COLO668 (cell line): ENCODE results near the gene SLC23A3.

Experiments used
- DNase-seq: peaks from one replicate; lab custom pipeline; 2025; ENCODE audit not compliant: unreplicated experiment; lab: John Stamatoyannopoulos, UW

Gene SLC23A3

GRCh38 chr2:219155054-219155644, 14.7 kb downstream of the SLC23A3 start:
- DNase-seq = peak; percentile 46

GRCh38 chr2:219149667-219150066, 20.2 kb downstream of the SLC23A3 start:
- peak; percentile 8 for DNase-seq

DNA sequence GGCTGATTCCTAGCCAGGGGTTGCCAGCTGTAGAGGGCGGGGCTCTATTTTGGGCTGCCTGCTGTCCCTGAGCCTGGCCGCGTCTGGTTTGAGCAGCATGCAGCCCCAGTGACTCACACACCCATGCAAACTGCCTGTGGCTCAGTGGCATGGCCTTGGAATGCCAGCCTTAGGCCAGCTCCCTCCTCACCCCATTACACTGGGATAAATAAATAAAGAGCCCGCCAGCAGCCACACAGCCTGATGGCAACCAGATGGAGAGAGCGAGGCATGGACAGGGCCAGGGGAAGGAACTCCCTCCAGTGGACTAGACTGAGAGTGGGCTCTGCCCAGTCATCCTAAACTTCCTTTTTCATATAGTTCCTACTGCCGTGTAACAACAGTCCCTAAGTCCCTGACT, 27.5 kb downstream of the SLC23A3 start:
- DNase-seq = no peak

GRCh38 chr2:219140722-219141121, 29.1 kb downstream of the SLC23A3 start:
- no peak for DNase-seq

DNA sequence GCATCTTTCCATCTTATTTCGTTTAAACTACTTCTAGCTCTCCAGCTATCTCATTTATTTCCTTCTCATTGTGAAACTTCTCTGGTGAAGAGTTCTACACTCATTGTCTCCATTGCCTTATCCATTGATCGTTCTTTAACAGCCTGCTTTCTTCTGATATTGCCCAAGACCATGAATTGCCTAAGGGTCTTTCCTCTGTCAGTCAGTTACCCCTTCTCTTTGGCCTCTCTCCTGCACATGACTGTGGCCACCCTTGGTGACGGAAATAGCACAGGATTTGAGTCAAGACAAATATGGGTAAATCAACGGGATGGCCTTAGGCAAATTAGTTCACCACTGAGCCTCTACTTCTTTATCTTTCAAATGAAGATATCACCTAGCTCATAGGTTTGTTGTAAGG, 35.9 kb downstream of the SLC23A3 start:
- no peak for DNase-seq

DNA sequence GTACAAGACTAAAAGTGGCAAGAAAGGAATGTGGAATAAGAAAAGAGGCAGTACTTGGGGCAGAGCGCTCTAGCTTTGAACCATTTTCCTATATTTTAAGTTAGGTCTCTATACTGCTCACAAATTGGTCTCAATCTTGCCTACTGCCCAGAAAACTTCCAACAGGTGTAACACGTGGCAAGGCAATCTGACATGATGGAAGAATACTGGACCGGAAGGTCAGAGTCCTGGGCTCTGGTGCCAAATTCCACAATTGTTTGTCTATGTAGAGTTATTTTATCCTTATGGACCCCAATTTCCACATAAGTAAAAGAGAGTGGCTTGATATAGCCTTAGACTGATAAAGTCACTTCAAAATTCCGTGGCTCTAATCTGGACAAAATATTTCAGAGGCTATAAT, 38.1 kb downstream of the SLC23A3 start:
- DNase-seq = no peak

DNA sequence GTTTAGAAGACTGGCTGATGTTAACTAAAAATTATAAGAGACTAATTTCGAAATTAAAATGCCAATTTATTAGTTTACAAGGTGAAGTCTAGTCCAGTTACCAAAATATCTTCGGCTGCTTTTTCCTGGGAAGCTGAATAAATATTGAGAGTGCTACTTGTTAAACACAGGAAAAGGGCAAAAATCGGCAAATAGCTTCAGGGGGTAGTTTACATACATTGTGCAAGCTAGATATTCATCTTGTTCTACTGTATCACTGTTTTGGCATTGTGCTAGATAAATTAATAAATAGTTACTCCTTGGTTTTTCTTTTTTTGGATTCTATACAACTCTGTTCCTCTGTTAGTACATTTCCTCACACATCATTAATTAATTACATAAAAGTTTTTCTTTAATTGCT, 38.5 kb downstream of the SLC23A3 start:
- no peak for DNase-seq

DNA sequence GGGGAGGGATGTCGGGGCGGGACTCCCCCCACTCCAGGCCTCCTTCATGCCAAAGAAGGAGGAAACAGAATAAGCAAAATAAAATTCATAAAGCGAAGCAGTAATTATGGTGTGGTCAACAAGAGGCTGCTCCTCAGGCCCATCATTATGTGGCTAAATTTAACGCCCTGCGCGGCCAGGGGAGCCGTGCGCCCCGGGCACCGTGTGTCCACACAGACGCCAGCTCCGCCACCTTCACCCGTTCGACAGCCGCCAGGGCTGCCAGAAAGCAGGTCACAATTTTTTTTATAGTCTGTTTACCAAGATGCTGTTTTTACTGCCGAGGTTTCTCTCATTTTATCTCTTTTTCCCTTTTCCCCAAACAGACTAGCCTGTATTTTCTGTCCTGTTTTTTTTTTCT, 40.2 kb downstream of the SLC23A3 start:
- no peak for DNase-seq

DNA sequence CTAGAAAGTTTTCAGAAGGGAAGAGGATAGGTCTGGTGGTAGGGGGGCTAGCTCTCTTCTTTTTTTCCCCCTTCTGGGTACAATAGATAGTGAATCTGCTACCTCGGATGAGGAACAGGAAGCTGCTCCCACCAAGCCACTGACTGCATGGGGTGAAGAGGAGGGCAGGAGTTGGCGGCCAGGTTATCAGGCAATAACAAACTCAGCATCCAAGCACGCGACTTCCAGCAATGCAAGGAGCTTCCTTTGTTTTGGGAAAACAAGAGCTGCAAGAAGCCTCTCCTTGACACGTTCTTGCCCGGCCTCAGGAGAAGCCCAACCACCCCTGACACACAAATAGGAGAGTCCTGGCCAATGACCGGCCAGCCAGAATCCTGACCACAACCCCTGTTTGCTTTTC, 41.4 kb downstream of the SLC23A3 start:
- DNase-seq = no peak

- no peak for DNase-seq
Measured at GRCh38 chr2:219127037-219127635, 42.7 kb downstream of the SLC23A3 start.

- no peak for DNase-seq
Measured at GRCh38 chr2:219126555-219126954, 43.3 kb downstream of the SLC23A3 start.

DNA sequence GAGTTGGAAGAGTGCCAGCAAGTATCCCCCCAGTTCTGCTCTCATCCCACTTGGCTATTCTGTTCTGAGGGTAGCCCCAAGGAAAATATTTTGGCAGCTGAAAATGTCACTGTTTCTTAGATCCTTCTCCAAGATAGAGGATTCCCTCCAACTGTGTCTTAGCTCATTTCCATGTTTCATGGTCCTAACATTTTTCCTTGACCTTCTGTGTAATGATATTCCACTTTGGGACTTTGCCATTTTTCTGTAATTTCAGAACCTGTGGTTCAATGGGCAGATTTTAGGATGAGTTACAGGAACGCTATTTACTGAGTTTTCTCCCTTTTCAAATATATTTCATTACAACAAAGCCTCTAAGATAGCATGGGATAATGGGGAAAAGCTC, 44.0 kb downstream of the SLC23A3 start:
- DNase-seq = no peak

- DNase-seq = no peak
Measured at GRCh38 chr2:219125225-219125885, 44.5 kb downstream of the SLC23A3 start.

GRCh38 chr2:219124381-219125110, 45.3 kb downstream of the SLC23A3 start:
- DNase-seq = no peak

- no peak for DNase-seq
Measured at GRCh38 chr2:219123356-219124135, 46.3 kb downstream of the SLC23A3 start.

GRCh38 chr2:219122202-219122980, 47.4 kb downstream of the SLC23A3 start:
- no peak for DNase-seq

DNA sequence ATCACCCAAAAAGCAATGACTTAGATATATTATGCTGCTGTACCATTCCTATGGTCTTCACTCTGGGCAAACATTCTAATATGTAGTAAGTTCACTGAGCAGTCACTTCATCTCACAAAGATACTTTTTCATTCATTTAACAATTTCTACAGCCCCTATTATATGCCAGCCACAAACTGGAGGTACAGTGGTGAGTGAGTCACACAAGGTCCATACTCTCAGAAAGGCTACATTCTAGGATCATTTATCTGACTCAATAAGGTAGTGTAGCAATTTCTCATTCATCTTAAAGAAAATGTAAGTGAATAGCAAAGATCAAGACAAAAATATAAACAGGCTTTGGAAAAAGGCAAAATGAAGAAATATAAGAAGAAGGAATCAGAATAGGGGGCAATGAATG, 49.7 kb downstream of the SLC23A3 start:
- DNase-seq = no peak

DNA sequence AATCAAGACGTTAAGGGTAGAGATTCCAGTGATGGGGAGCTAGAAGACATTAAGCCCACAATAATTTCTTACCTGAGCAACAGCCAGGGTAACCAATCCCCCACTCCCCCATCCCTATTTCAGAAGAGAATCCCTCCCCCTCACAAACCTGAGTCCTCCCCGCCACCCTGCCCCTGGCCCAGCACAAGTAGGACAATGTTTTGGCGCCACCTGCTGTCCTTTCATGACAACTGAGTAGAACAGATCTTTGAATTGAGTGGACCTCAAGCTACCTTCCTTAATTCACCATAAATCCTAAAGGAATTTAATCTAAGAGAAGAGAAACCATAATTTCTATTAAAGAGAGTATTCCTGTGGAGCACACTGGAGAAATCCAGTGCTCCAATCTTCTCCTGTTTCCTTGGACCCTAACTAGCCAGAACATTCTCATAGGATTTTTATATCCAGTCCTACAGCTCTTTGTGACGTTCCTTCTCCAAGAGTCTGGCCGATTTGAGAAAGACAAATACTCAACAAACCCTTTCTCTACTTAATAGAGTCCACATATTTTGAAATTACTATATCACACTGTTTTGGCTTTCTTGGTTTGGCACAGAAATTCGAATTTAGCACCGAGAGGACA, 50.3 kb downstream of the SLC23A3 start:
- peak; percentile 76 for DNase-seq

DNA sequence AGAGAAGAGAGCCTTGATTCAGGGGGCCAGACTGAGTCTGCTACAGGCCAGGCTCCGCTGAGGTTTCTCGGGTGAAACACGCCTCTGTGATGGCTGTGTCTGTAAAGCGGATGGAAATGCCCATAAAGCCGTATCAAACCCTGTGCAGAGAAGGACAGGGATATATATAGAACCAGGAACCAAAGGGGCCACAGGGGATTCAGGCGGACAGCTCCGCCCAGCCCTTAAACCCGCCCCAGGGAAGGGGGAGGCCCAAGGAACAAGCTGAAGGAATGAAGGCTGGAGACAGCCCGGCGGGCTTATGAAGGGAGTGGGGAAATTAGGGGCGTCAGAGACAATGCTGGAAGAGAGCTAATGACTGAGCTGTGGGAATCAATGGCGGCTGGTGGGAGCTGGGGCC, 51.3 kb downstream of the SLC23A3 start:
- no peak for DNase-seq
